ENCODE data around the gene TRAIP. TPM values are rescaled to one million over a fixed set of nuclear protein-coding genes. Genes with fewer than 3 reads are reported as not detected.
"Not testable (repeated sequence)": the region's sequence is repeated elsewhere in the genome, so short reads cannot be mapped to it uniquely, and the experiment has no call there.

The TRAIP gene
- total RNA-seq, 4 donors from 2014 or later: 1.1 to 4.8 (median 2.9) TPM

DNA sequence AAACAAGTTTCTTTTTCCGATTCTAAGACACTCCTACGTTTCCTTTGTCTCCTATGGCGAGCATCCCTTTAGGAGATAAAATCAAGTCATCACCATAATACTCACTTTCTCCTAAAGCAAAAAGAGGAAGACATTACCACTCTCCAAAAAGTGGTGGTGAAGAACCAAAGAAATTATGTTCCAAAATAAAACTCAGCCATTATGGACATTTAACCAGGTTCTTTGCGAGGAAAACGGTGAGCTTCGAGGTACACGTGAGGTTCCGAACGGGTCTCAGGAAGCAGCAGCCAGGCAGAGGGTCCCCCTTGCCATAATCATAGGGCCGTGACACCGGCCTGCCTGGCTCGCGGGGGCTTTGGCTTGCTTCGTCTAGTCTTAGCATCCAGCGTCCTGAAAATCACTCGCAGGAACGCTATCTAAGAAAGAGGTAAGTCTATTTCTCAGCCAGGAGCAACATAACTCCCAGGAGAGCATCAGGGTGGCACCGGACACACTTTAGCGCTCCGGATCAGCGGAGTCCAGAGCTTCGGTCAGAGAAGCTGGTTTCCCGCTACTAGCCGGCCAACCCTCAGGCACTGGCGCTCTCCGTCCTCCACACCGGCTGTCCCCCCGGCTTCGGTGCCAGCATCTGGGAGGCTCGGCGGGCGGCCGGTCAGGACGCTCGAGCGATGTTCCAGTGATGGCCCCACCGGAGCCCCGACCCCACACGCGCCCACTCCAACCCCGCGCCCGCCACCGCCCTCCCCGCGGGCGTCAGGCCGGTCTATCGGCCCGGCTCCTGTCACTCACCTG lies 70.6 kb downstream of the TRAIP start:
- TF ChIP-seq POLR2A (IDR thresholded peaks at IDR 0.05): no peak
- TF ChIP-seq, protein P1, sequence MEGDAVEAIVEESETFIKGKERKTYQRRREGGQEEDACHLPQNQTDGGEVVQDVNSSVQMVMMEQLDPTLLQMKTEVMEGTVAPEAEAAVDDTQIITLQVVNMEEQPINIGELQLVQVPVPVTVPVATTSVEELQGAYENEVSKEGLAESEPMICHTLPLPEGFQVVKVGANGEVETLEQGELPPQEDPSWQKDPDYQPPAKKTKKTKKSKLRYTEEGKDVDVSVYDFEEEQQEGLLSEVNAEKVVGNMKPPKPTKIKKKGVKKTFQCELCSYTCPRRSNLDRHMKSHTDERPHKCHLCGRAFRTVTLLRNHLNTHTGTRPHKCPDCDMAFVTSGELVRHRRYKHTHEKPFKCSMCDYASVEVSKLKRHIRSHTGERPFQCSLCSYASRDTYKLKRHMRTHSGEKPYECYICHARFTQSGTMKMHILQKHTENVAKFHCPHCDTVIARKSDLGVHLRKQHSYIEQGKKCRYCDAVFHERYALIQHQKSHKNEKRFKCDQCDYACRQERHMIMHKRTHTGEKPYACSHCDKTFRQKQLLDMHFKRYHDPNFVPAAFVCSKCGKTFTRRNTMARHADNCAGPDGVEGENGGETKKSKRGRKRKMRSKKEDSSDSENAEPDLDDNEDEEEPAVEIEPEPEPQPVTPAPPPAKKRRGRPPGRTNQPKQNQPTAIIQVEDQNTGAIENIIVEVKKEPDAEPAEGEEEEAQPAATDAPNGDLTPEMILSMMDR (IDR thresholded peaks at IDR 0.05): no peak
- 0 to 1% methylated on average over 24 to 40 of the region's 50 CpGs for WGBS, 2 donors
- intact Hi-C loops (cut with DNase I; ENCODE audit: low total_unique reads): loop anchor here (10.0 kb wide), 1 partner anchor 61 kb away; the partner anchor contains the start of gene GMPPB
- peak in 1 of 2 donors; percentile 89 for DNase-seq (ENCODE audit: low spot score in 2 of 2)
- peak overlapping the region; percentile 78 for H3K4me3 ChIP-seq (ENCODE audit: low read depth, poor library complexity, severe bottlenecking)

DNA sequence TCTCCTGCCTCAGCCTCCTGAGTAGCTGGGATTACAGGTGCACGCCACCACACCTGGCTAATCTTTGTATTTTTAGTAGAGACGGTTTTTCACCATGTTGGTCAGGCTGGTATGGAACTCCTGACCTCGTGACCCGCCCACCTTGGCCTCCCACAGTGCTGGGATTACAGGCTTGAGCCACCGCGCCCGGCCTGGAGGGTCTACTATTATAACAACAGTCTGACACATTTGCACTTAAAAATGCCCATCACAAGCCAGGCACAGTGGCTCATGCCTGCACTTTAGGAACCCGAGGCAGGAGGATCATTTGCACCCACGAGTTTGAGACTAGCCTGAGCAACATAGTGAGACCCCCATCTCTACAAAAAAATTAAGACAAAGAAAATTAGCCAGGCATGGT lies 74.1 kb downstream of the TRAIP start:
- not testable (repeated sequence) for H3K4me3 ChIP-seq (ENCODE audit: low read depth, poor library complexity, severe bottlenecking)
- intact Hi-C loops (cut with DNase I; ENCODE audit: low total_unique reads): loop anchor here (10.0 kb wide), 1 partner anchor 57 kb away; the partner anchor contains the start of gene GMPPB
- peak in 1 of 2 donors; percentile 72 for DNase-seq (ENCODE audit: low spot score in 2 of 2)
- WGBS, 2 donors: 92 to 95% methylated on average over 9 of the region's 9 CpGs

DNA sequence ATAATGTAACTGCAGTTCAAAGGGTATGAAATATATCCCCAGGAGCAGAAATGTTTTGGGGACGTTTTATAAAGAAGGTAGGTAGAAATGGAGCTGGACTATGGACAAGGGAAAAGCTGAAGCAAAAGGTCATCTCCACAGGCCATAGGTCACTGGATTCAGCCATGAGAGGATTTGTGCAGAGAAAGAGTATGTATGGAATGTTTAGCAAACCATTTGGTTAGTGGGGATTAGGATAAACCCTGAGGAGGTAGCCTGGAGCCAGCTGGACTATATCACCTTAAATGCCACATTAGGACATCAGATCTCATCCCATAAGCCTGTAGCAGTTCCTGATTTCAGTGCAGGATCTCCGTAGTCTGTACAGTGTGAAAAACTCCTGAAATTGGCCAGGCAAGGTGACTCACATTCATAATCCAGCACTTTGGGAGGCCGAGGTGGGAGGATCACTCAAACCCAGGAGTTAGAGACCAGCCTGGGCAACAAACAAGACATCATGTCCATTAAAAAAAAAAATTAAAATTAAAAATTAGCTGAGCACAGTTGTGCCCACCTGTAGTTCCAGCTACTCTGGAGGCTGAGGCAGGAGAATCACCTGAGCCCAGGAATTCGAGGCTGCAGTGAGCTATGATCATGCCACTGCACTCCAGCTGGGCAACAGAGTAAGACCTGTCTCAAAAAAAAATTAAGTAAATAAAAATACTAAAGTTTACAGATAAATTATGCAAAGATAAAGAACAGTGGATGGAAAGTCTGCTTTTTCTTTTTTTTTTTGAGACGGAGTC lies 74.8 kb downstream of the TRAIP start:
- no peak for DNase-seq (ENCODE audit: low spot score in 2 of 2)
- intact Hi-C loops (cut with DNase I; ENCODE audit: low total_unique reads): loop anchor here (10.0 kb wide), 1 partner anchor 57 kb away; the partner anchor contains the start of gene GMPPB
- TF ChIP-seq, protein P1 (IDR thresholded peaks at IDR 0.05): no peak
- no peak for TF ChIP-seq POLR2A (IDR thresholded peaks at IDR 0.05)
- H3K4me3 ChIP-seq (ENCODE audit: low read depth, poor library complexity, severe bottlenecking): no peak overlapping the region
- 83 to 93% methylated on average over 5 of the region's 5 CpGs for WGBS, 2 donors

DNA sequence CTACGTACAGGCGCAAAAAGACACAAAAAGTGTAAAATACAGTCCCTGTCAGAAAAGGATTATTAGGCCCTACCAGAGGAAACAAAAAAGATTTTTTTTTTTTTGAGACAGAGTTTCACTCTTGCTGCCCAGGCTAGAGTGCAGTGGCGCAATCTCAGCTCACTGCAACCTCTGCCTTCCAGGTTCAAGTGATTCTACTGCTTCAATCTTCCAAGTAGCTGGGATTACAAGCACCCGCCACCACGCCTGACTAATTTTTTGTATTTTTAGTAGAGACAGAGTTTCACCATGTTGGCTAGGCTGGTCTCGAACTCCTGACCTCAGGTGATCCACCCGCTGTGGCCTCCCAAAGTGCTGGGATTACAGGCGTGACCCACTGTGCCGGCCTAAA lies 75.4 kb downstream of the TRAIP start:
- intact Hi-C loops (cut with DNase I; ENCODE audit: low total_unique reads): loop anchor here (10.0 kb wide), 1 partner anchor 56 kb away; the partner anchor contains the start of gene GMPPB
- not testable (repeated sequence) for H3K4me3 ChIP-seq (ENCODE audit: low read depth, poor library complexity, severe bottlenecking); DNase-seq (ENCODE audit: low spot score in 2 of 2)
- 88 to 91% methylated on average over 9 of the region's 9 CpGs for WGBS, 2 donors

DNA sequence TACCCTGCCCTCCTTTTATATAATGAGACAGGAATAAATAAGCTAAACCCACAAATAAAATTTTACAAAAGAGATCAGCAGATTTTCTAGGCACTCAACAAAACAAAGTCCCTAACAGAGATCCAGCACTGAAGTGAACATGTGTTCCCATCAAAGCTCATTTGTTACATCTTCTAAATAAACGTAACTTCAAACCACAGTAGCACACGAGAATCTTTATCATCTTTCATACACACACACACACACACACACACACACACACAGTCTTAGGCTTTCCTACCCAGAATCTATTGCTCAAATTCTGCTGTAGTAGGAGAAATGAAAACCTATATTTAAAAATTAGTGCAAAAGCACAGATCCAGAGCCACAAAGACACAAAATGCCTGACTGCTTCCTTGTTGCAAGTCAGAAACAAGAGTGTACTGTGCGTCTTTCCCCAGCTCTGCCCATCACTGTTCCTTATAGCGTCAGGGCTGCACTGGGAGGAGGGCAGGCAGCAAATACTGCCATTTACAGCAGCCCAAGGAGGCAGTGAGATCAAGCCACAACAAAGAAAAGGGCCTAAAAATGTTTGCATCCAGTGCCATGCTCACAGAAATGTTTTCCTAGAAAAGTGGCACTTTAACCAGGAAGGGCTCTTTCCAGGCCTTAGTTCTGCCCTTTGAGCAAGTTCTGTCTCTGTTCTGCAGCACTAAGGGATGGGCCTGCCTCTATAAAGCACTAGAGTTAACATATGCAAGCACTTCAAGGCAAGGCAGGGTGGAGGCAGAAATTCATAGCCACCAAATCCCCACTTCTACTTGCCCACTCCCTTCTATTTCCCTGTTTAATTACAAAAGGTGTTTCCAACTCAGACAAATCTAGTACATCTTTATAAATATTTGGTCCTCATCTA lies 76.0 kb downstream of the TRAIP start:
- no peak overlapping the region for H3K4me3 ChIP-seq (ENCODE audit: low read depth, poor library complexity, severe bottlenecking)
- 63 to 64% methylated on average over 4 of the region's 4 CpGs for whole genome bisulfite sequencing, 2 donors
- TF ChIP-seq, protein P1 (IDR thresholded peaks at IDR 0.05): no peak
- TF ChIP-seq POLR2A (IDR thresholded peaks at IDR 0.05): no peak
- intact Hi-C loops (cut with DNase I; ENCODE audit: low total_unique reads): loop anchor here (10.0 kb wide), 1 partner anchor 56 kb away; the partner anchor contains the start of gene GMPPB
- peak in 1 of 2 donors; percentile 48 for DNase-seq (ENCODE audit: low spot score in 2 of 2)

DNA sequence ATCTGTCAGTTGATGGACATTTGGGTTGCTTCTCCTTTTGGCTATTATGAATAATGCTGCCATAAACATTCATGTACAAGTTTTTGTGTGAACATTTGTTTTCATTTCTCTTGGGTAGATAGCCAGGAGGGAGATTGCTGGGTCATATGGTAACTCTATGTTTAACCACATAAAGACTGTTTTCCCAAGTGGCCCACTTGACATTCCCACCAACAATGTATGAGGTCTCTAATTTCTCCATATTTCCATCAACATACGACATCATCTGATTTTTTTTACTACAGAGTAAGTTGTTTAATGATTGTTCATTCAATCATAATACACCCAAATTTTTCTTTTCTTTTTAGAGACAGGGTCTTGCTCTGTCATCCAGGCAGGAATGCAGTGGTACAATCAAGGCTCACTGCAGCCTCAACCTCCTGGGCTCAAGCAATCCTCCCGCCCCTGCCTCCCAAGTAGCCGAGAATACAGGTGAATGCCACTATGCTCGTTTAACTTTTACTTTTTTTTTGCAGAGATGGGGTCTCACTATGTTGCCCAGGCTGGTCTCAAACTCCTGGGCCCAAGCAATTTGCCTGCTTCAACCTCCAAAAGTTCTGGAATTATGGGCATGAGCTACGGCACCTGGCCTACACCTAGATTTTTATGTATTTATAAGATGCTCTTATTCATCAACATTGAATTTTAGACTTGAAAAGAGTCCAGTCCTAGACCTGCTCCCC lies 76.8 kb downstream of the TRAIP start:
- no peak for TF ChIP-seq POLR2A (IDR thresholded peaks at IDR 0.05)
- TF ChIP-seq, protein P1 (IDR thresholded peaks at IDR 0.05): no peak
- peak in 1 of 2 donors; percentile 37 for DNase-seq (ENCODE audit: low spot score in 2 of 2)
- H3K4me3 ChIP-seq (ENCODE audit: low read depth, poor library complexity, severe bottlenecking): no peak overlapping the region
- intact Hi-C loops (cut with DNase I; ENCODE audit: low total_unique reads): loop anchor here (10.0 kb wide), 1 partner anchor 55 kb away; the partner anchor contains the start of gene GMPPB
- WGBS, 2 donors: 90 to 92% methylated on average over 5 of the region's 5 CpGs
